GM18508 (cell line): ENCODE data around the gene PPFIBP1.
"Not testable (repeated sequence)": the region's sequence is repeated elsewhere in the genome, so short reads cannot be mapped to it uniquely, and the experiment has no call there.

Source experiments
- ATAC-seq: cut with Tn5 transposase; IDR thresholded peaks from one replicate; pipeline ENCODE4 v1.9.1; 2021; ENCODE audit warnings: moderate number of reproducible peaks; ENCODE audit not compliant: insufficient read depth, unreplicated experiment

PPFIBP1 gene

DNA sequence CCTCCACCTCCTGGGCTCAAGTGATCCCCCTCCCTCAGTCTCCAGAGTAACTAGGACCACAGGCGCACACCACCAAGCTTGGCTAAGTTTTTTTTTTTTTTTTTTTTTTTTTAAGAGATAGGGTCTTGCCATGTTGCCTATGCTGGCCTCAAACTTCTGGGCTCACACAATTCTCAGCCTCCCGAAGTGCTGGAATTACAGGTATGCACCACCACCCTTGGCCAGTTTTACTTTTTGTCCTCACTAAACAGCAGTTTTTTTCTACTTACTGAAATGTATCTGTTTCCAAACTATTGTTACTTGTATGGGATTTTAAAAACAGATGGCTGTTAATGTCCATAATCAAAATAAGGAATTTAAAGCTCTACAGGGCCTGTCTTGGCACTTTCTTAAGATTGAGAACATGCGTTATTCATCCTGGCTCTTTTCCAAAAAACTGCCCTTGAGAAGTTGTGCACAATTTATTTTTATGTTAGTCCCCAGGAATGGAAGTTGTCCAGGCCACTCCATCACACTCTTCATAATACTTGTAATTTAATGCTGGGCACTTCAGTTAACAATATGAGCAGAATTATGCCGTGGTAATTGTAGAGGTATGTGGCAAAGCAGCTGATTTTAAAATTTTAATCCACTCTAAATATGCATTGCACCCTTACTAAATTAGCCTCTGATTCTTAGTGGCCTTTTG is 120.3 kb downstream of the PPFIBP1 start:
- no peak for ATAC-seq

GRCh38 chr12:27645671-27646070 is 121.7 kb downstream of the PPFIBP1 start:
- ATAC-seq, result no peak

- ATAC-seq, result no peak
Measured at GRCh38 chr12:27646149-27646548, 122.1 kb downstream of the PPFIBP1 start.

DNA sequence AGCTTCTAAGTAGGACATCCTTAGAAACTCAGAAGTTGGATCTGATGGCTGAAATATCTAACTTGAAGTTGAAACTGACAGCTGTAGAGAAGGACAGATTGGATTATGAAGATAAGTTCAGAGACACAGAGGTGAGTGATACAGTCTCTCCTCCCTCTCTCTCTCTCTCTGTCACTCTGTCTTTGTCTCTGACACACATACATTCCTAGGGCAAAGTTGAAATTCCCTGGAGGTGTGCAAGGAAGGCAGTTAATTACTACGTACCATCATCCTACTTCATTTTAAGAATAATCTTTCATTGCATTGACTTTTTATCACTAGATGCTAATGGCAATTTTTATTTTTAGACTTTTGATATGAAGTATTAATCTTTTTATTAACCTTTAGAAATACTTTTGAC is 126.0 kb downstream of the PPFIBP1 start:
- ATAC-seq, result no peak

- ATAC-seq, result no peak
Measured at GRCh38 chr12:27651201-27651600, 127.2 kb downstream of the PPFIBP1 start.

- ATAC-seq, result no peak
Measured at GRCh38 chr12:27652174-27652763, 128.3 kb downstream of the PPFIBP1 start.

DNA sequence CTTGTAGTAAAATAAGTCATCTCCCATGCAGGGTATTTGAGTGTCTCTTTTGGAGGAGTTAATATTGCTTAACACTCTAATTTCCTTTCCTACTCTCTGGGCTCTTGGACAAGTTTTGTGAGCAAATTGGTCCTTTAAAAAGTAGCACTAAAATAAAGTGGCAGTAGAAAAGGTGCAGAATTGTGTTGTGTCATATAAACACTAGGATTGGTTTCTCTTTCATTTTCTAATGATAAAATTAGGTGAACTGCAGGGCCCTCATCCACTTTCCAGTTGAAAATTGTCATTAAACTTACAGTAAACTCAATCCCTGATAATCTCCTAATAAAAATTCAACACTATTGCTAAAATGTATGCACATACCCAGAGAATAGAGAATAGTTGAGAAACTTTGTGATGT is 129.7 kb downstream of the PPFIBP1 start:
- ATAC-seq, result no peak

- ATAC-seq, result not testable (repeated sequence)
Measured at GRCh38 chr12:27655476-27655875, 131.5 kb downstream of the PPFIBP1 start.

GRCh38 chr12:27657296-27657695 is 133.3 kb downstream of the PPFIBP1 start:
- ATAC-seq, result no peak

DNA sequence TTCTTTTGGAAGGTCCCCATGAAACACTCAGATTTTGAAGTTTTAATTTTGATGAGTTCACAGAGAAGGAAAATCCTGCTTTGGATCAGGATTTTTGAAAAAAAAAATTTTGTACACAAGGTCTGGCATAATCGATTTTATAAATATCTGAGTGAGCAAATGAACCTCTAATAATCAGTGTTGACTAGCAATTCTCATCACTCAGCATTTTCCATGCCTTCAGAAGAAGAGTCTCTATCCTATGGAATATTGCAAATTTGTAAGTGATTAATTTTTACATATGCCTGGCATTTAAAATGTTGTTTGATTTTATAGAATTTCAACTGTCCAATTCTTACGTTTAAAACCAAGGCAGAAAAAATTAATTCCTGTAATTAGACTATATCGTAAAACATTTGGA is 141.7 kb downstream of the PPFIBP1 start:
- ATAC-seq, result no peak

- no peak for ATAC-seq
Measured at GRCh38 chr12:27666510-27666909, 142.5 kb downstream of the PPFIBP1 start.

DNA sequence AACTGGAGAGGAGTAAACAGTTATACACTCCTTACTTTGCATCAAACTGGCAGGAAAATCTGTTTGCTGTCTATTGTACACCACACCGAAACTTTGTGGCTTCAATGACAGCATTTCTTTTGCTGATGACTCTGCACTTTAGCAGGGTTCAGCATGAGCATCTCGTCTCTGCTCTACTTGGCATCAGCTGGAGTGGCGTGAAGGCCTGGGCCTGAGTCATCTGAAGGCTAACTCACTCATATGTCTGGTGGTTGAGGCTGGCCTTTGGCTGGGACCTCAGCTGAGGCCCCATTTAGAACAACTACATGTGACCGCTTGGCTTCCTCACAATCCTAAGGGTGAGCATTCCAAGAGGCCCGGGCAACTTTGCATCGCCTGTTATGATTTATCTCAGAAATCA is 143.5 kb downstream of the PPFIBP1 start:
- no peak for ATAC-seq

- ATAC-seq, result no peak
Measured at GRCh38 chr12:27672051-27672450, 148.0 kb downstream of the PPFIBP1 start.

DNA sequence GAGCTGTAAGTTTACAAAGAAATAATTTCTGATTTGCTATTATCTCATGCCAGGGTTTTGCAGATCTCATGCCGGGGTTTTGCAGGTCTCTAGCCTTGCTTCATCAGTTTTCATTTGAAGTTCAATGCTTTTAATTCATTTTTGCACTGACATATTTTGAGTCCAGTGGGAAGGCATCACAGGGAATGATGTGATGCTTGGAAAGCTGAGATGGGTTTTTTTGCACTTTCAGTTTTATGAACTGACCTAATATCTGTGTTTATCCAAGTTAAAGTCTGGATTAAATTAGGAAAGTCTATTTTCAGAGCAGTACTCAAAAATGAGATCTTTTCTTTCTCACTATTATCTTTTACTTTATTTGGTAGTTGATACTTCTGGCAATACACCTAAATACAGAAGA is 148.6 kb downstream of the PPFIBP1 start:
- no peak for ATAC-seq

DNA sequence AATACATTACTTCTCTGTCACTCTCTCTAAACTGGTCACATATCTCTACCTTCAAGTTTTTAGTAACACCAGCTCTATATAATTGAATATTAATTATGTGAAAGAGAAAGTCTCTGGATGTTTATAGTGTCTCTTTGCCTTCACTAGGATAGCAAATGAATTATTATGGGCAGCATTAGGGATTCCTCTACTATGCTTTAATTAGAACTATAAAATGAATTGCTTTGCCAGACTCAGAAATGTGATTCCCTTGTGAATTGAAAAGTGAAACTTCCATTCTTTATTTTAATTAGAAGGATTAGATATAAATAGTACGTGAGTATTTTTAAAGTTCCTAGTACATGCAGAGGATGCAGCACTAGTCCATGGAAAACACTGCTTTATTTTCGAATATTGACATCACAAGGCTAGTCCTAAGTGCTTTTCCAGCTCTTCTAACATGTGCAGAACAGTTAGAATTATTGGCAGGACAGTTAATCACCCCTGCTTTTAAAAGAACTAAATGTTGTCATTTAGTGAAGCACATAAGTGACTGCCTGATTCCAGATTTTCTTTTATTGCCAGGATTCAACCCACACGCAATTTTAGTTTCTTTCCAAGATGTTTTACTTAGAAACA is 149.2 kb downstream of the PPFIBP1 start:
- no peak for ATAC-seq

DNA sequence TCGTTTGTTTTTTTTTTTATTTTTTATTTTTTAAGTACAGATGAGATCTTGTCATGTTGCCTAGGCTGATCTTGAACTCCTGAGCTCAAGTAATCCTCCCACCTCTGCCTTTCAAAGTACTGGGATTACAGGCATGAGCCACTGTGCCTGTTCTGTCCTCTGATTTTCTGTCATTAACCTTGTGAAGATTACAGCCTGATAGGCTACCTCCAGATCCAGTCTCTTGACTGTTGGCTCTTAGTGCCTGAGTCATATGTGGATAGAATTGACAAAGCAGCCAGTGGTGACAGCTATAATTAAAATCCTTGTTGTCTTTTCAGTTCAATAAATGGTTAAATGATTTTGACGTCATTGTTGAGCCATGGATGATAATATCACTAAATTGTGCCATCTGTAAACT is 151.0 kb downstream of the PPFIBP1 start:
- ATAC-seq, result no peak

DNA sequence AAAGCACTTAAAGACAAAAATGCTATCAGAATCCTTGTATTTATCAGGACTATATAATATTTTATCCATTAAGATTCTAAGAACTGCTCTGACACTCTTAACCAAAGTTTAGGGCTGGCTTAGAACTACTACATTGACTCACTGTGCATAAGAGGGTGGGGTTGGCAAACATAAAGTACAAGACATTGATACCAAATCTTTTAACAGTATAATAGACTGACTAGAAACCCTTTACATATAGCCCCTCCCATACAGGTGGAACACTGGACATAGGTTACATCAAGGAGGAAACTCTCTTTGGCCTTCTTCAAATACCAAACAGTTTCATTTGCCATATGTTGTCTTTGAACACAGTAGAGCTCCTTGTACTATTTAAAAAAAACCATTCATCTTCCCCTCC is 156.6 kb downstream of the PPFIBP1 start:
- no peak for ATAC-seq

- no peak for ATAC-seq
Measured at GRCh38 chr12:27682534-27682933, 158.5 kb downstream of the PPFIBP1 start.

DNA sequence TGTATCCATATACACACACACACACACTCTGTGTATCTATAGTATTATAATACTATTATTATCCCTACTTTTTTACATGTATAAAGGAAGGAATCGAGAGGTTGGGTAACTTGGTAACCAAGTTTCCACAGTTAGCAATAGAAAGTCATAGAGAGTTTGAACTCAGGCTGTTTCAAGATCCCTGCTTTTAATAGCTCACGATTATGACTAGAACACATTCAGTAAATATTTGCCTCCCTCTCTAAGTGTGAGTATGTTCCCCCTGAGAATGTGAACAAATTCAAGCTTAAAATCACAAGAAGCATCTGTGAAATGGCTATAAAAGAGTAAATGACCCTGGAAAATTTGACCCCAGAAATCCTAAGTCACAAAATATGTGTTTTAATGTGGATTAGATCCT is 161.3 kb downstream of the PPFIBP1 start:
- ATAC-seq, result no peak

GRCh38 chr12:27686147-27686546 is 162.1 kb downstream of the PPFIBP1 start:
- ATAC-seq, result no peak

DNA sequence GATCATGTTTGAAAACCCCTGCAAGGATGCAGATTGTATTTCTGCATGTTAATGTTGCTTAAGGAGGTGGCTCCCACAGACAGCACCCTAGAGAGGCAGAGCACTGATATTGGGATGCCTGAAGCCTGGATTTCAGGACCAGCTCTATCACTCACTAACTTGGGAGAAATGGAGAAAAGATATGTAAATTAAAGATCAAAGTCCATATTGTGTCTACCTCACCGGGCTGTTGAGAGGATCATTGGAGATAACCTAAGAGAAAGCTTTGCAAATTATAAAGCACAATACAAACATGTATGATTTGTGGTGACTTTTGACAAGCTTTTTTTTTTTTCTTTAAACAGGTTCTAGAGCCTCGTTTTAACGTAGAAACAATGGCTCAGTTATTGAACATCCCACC is 164.7 kb downstream of the PPFIBP1 start:
- ATAC-seq, result no peak
